ENCODE results near the gene ITGB3. TPM values are rescaled to one million over a fixed set of nuclear protein-coding genes. Genes with fewer than 3 reads are reported as not detected.

Gene ITGB3
- total and polyA plus RNA-seq, 2 of the 4 experiments (the other 2 are of a cell fraction): 9.8 to 17.6 TPM

- intact Hi-C loops (cut with micrococcal nuclease) (no loop called here), dilution Hi-C loops (cut with HindIII; ENCODE audit: low sequenced_read_pairs, unreplicated experiment) (no loop called here), in situ Hi-C loops (cut with MboI; ENCODE audit: low sequenced_read_pairs) (no loop called here)
- Histone ChIP-seq H2BK120ac (ENCODE audit: low read depth, low read length) (no peak overlapping the region), H3K4ac (ENCODE audit: low read depth, low read length) (no peak overlapping the region), H3K9me3 (ENCODE audit: control insufficient read depth, insufficient read depth, low read length) (no peaks in the 10 kb centered on the region), H3K79me1 (ENCODE audit: low read depth in 1 of 2, low read length in 2 of 2) (no peaks in the 10 kb centered on the region; a peak in 1 of 4 replicates), H2AK9ac (replicated peaks; ENCODE audit: low read depth, low read length, poor library complexity) (no peak overlapping the region), H3K27ac (ENCODE audit: insufficient read depth, low read length) (no peak overlapping the region), H3K56ac (ENCODE audit: extremely low read depth, insufficient read depth, low read length) (no peak overlapping the region), H3K4me2 (ENCODE audit: low read depth, low read length) (no peak overlapping the region), H2BK20ac (ENCODE audit: low read depth, low read length) (no peak overlapping the region), H2BK5ac (ENCODE audit: low read depth, low read length, poor library complexity, severe bottlenecking) (no peak overlapping the region), H3K27me3 (ENCODE audit: control insufficient read depth, insufficient read depth, low read length) (no peaks in the 10 kb centered on the region), H4K20me1 (ENCODE audit: insufficient read depth, low read length) (no peaks in the 10 kb centered on the region), H2BK15ac (ENCODE audit: low read depth, low read length) (no peak overlapping the region), H4K91ac (ENCODE audit: insufficient read depth, low read depth, low read length) (no peak overlapping the region), H3K18ac (ENCODE audit: low read depth, low read length) (no peak overlapping the region), H3K4me1 (ENCODE audit: control insufficient read depth, insufficient read depth, low read length) (no peaks in the 10 kb centered on the region), H3K36me3 (ENCODE audit: control insufficient read depth, insufficient read depth, low read length) (0 out of 2 replicates have a peak, but pooled peaks cover 1% of the 10 kb centered on the region), H4K8ac (ENCODE audit: low read depth in 2 of 2, low read length in 2 of 2) (no peak overlapping the region), H2AK5ac (ENCODE audit: low read depth, low read length) (no peak overlapping the region), H4K5ac (ENCODE audit: low read depth, low read length) (no peak overlapping the region), H3K23ac (ENCODE audit: low read depth, low read length) (no peak overlapping the region), H2AFZ (replicated peaks; ENCODE audit: low read length, poor library complexity) (no peak overlapping the region), H3K4me3 (ENCODE audit: insufficient read depth, low read depth, low read length) (no peak overlapping the region), H3K9me1 (ENCODE audit: insufficient read depth, low read length) (no peaks in the 10 kb centered on the region; the same call in 1 of the 2 replicates), H3K9ac (ENCODE audit: low read depth, low read length) (no peak overlapping the region), H3K14ac (replicated peaks; ENCODE audit: low read depth, low read length) (no peak overlapping the region)
- WGBS, 2 experiments (ENCODE audit: extremely low coverage in 2 of 2, insufficient read length in 1 of 2): no CpG with 5 or more reads among the region's 1 CpG
- BruUV-seq (replicated peaks): no TSS peak
- TF ChIP-seq BHLHE40 (IDR thresholded peaks at IDR 0.05; ENCODE audit: low read depth, low read length): no peak
- no peak for TF ChIP-seq RCOR1 (IDR thresholded peaks at IDR 0.05; ENCODE audit: insufficient replicate concordance, low read length)
- no peak for TF ChIP-seq ELK1 (IDR thresholded peaks at IDR 0.05; ENCODE audit: borderline replicate concordance, low read depth, low read length)
- no peak for TF ChIP-seq RFX5 (IDR thresholded peaks at IDR 0.05; ENCODE audit: low read depth, low read length)
- no peak for TF ChIP-seq CTCF (conservative IDR thresholded peaks at IDR 0.05; ENCODE audit: low read depth, low read length)
- no peak for TF ChIP-seq MAZ (IDR thresholded peaks at IDR 0.05; ENCODE audit: borderline replicate concordance, low read depth, low read length)
- TF ChIP-seq NFE2L2 (IDR thresholded peaks at IDR 0.05; ENCODE audit: low read depth, low read length): no peak
- no peak for TF ChIP-seq RAD21 (IDR thresholded peaks at IDR 0.05; ENCODE audit: low read length)
- no peak for TF ChIP-seq CHD1 (IDR thresholded peaks at IDR 0.05; ENCODE audit: low read depth, low read length)
- no peak for TF ChIP-seq MXI1 (IDR thresholded peaks at IDR 0.05; ENCODE audit: borderline replicate concordance, low read depth, low read length)
- TF ChIP-seq USF2 (IDR thresholded peaks at IDR 0.05; ENCODE audit: low read depth, low read length): no peak
- TF ChIP-seq MAFK (IDR thresholded peaks at IDR 0.05; ENCODE audit: low read depth, low read length): no peak
- no peak for DNase-seq
- POLR2A ChIA-PET (ENCODE audit: unreplicated experiment): no interaction called here
- no peak for ATAC-seq (ENCODE audit: low read depth)
- CTCF ChIA-PET: no interaction called here
These were observed 99.2 kb downstream of the ITGB3 start for GRCh38 chr17:47352848-47353247.
